Mesothelial cell of epicardium (in vitro differentiated cells): Measurements from ENCODE around the gene UBR2. TPM values are rescaled to one million over a fixed set of nuclear protein-coding genes. Genes with fewer than 3 reads are reported as not detected.

Experiments
- DNase-seq, 2 experiments: peaks; one replicate each; pipeline ENCODE4 v3.0.0; 2021; ENCODE audit warnings: low spot score in 2 of 2; ENCODE audit not compliant: unreplicated experiment in 2 of 2
- H3K27ac Mint-ChIP-seq: 2 replicates; pipeline ENCODE4 v1.8.0; 2021; ENCODE audit warnings: mixed read lengths
- H3K27me3 Mint-ChIP-seq: 2 replicates; pipeline ENCODE4 v1.8.0; 2021; ENCODE audit warnings: low read depth, mixed read lengths
- H3K36me3 Mint-ChIP-seq: 2 replicates; pipeline ENCODE4 v1.8.0; 2021; ENCODE audit warnings: mixed read lengths
- H3K4me1 Mint-ChIP-seq: 2 replicates; pipeline ENCODE4 v1.8.0; 2021; ENCODE audit warnings: mixed read lengths
- H3K4me3 Mint-ChIP-seq: 2 replicates; pipeline ENCODE4 v1.8.0; 2021; ENCODE audit warnings: mild to moderate bottlenecking, moderate library complexity, mixed read lengths
- H3K9me3 Mint-ChIP-seq: 2 replicates; pipeline ENCODE4 v1.8.0; 2021; ENCODE audit warnings: mixed read lengths
- CTCF ChIP-seq: fragments of 200-600 bp; sonication (generic); IDR thresholded peaks from one replicate; pipeline ENCODE4 v1.5.0; 2021; ENCODE audit warnings: antibody characterized with exemption; ENCODE audit not compliant: unreplicated experiment
- total RNA-seq: library from RNA; stranded (reverse); gene quantifications from 3 replicates; pipeline ENCODE4 v1.2.1, GENCODE V29; 2021

UBR2 gene
- total RNA-seq, 1 donor from 2014 or later, result 26.8 TPM

GRCh38 chr6:42627044-42627443, 63.2 kb downstream of the UBR2 start:
- no peak overlapping the region for H3K27ac Mint-ChIP-seq
- H3K36me3 Mint-ChIP-seq, result peaks cover 28% of the 10 kb centered on the region
- H3K27me3 Mint-ChIP-seq, result no peaks in the 10 kb centered on the region
- H3K9me3 Mint-ChIP-seq, result peaks cover 6% of the 10 kb centered on the region
- peaks cover 6% of the 10 kb centered on the region for H3K4me1 Mint-ChIP-seq
- no peak overlapping the region for H3K4me3 Mint-ChIP-seq
- no peak for DNase-seq
- no peak for TF ChIP-seq CTCF

GRCh38 chr6:42627674-42628073, 63.8 kb downstream of the UBR2 start:
- peak overlapping the region; percentile 61 for H3K27ac Mint-ChIP-seq
- H3K4me1 Mint-ChIP-seq, result peaks cover 6% of the 10 kb centered on the region
- no peaks in the 10 kb centered on the region for H3K27me3 Mint-ChIP-seq
- H3K4me3 Mint-ChIP-seq, result no peak overlapping the region
- H3K36me3 Mint-ChIP-seq, result peaks cover 32% of the 10 kb centered on the region
- H3K9me3 Mint-ChIP-seq, result peaks cover 6% of the 10 kb centered on the region
- no peak for TF ChIP-seq CTCF
- DNase-seq, result no peak

GRCh38 chr6:42628604-42629003, 64.8 kb downstream of the UBR2 start:
- DNase-seq, result no peak
- H3K27me3 Mint-ChIP-seq, result no peaks in the 10 kb centered on the region
- TF ChIP-seq CTCF, result no peak
- H3K4me1 Mint-ChIP-seq, result peaks cover 6% of the 10 kb centered on the region
- peaks cover 35% of the 10 kb centered on the region for H3K36me3 Mint-ChIP-seq
- H3K4me3 Mint-ChIP-seq, result no peak overlapping the region
- H3K9me3 Mint-ChIP-seq, result peaks cover 6% of the 10 kb centered on the region
- no peak overlapping the region for H3K27ac Mint-ChIP-seq

GRCh38 chr6:42629845-42630244, 66.0 kb downstream of the UBR2 start:
- Mint-ChIP-seq H3K27me3 (no peaks in the 10 kb centered on the region), H3K27ac (no peak overlapping the region), H3K36me3 (peaks cover 32% of the 10 kb centered on the region), H3K4me3 (no peak overlapping the region), H3K9me3 (peaks cover 6% of the 10 kb centered on the region), H3K4me1 (peaks cover 6% of the 10 kb centered on the region)
- DNase-seq, result no peak
- TF ChIP-seq CTCF, result no peak

GRCh38 chr6:42637681-42638080, 73.9 kb downstream of the UBR2 start:
- Mint-ChIP-seq H3K9me3 (no peaks in the 10 kb centered on the region), H3K27me3 (no peaks in the 10 kb centered on the region), H3K27ac (no peak overlapping the region), H3K4me3 (no peak overlapping the region), H3K36me3 (peaks cover 23% of the 10 kb centered on the region), H3K4me1 (peaks cover 2% of the 10 kb centered on the region)
- DNase-seq, result no peak
- TF ChIP-seq CTCF, result no peak

- TF ChIP-seq CTCF, result no peak
- no peak for DNase-seq
- Mint-ChIP-seq H3K27me3 (no peaks in the 10 kb centered on the region), H3K36me3 (peaks cover 18% of the 10 kb centered on the region), H3K9me3 (no peaks in the 10 kb centered on the region), H3K27ac (no peak overlapping the region), H3K4me3 (no peak overlapping the region), H3K4me1 (peaks cover 2% of the 10 kb centered on the region)
These were observed 79.0 kb downstream of the UBR2 start for GRCh38 chr6:42642794-42643193.
